ENCODE measurements around the gene MROH9. TPM values are rescaled to one million over a fixed set of nuclear protein-coding genes. Genes with fewer than 3 reads are reported as not detected.

The MROH9 gene
- total and polyA plus RNA-seq, 2 of the 8 experiments (the other 6 are each of a cell fraction or from before 2014, with no cell fraction given): not detected

- no peak for TF ChIP-seq NRF1 (IDR thresholded peaks at IDR 0.05; ENCODE audit: low read depth, low read length)
- no peak for TF ChIP-seq KDM4A (IDR thresholded peaks at IDR 0.05; ENCODE audit: low read depth, low read length, severe bottlenecking)
- TF ChIP-seq KDM1A (IDR thresholded peaks at IDR 0.05; ENCODE audit: borderline replicate concordance, low read length): no peak
- no peak for TF ChIP-seq EGR1 (IDR thresholded peaks at IDR 0.05; ENCODE audit: borderline replicate concordance, low read depth, low read length)
- no peak for TF ChIP-seq CTBP2 (IDR thresholded peaks at IDR 0.05; ENCODE audit: borderline replicate concordance, insufficient read depth, insufficient read length, low read length)
- TF ChIP-seq SIN3A (conservative IDR thresholded peaks at IDR 0.05 in 1 of 2, IDR thresholded peaks at IDR 0.05 in 1 of 2; ENCODE audit: low read depth in 1 of 2, low read length in 2 of 2): no peak
- TF ChIP-seq POLR2A (IDR thresholded peaks at IDR 0.05; ENCODE audit: control extremely low read depth in 1 of 2, low read depth in 2 of 2, low read length in 2 of 2): no peak
- no peak for TF ChIP-seq CHD1 (IDR thresholded peaks at IDR 0.05; ENCODE audit: low read depth, low read length)
- TF ChIP-seq SIX5 (IDR thresholded peaks at IDR 0.05; ENCODE audit: low read depth, low read length): no peak
- no peak for TF ChIP-seq HDAC6 (IDR thresholded peaks at IDR 0.05; ENCODE audit: low read depth, low read length)
Observed at GRCh38 chr1:171109966-171110365, 174.6 kb downstream of the MROH9 start (continued).
